Liver (tissue), 9 donors: ENCODE results near the gene GNAO1. TPM values are rescaled to one million over a fixed set of nuclear protein-coding genes. Genes with fewer than 3 reads are reported as not detected.

Experiments used
- DNase-seq: peaks from one replicate; pipeline ENCODE4 v3.0.0-alpha.2; 2017; ENCODE audit warnings: low spot score
- H3K27ac ChIP-seq, 2 donors: one replicate each; pipeline ENCODE4 v1.7.0; 2013; ENCODE audit warnings: inconsistent platforms in 2 of 2, low read length in 2 of 2, control low read depth in 1 of 2, low read depth in 1 of 2, mild to moderate bottlenecking in 1 of 2
- H3K27me3 ChIP-seq, 4 donors: one replicate each; pipeline versions ENCODE4 v1.6.1 to v1.7.0; 2013; ENCODE audit warnings: low read length in 3 of 4, inconsistent platforms in 1 of 4, mild to moderate bottlenecking in 1 of 4, moderate library complexity in 1 of 4; ENCODE audit not compliant: control insufficient read depth in 4 of 4, insufficient read depth in 4 of 4
- H3K36me3 ChIP-seq, 4 donors: one replicate each; pipeline versions ENCODE4 v1.6.1 to v1.7.0; 2013; ENCODE audit warnings: low read length in 3 of 4, mild to moderate bottlenecking in 3 of 4, low read depth in 1 of 4, moderate library complexity in 1 of 4; ENCODE audit not compliant: control insufficient read depth in 4 of 4, insufficient read depth in 3 of 4
- H3K4me1 ChIP-seq, 4 donors: one replicate each; pipeline versions ENCODE4 v1.6.1 to v1.7.0; 2013; ENCODE audit warnings: low read length in 3 of 4, mild to moderate bottlenecking in 3 of 4, moderate library complexity in 1 of 4; ENCODE audit not compliant: control insufficient read depth in 4 of 4, insufficient read depth in 4 of 4
- H3K4me3 ChIP-seq, 3 donors: one replicate each; pipeline versions ENCODE4 v1.6.1 to v1.7.0; 2013; ENCODE audit warnings: low read length in 3 of 3, control low read depth in 1 of 3, low read depth in 1 of 3, mild to moderate bottlenecking in 1 of 3
- H3K9ac ChIP-seq, 2 donors: one replicate each; pipeline ENCODE4 v1.7.0; 2013; ENCODE audit warnings: low read length in 2 of 2, mild to moderate bottlenecking in 2 of 2, moderate library complexity in 2 of 2, control low read depth in 1 of 2, low read depth in 1 of 2
- H3K9me3 ChIP-seq, 4 donors: one replicate each; pipeline versions ENCODE4 v1.6.1 to v1.7.0; 2013; ENCODE audit warnings: low read length in 3 of 4; ENCODE audit not compliant: control insufficient read depth in 4 of 4
- EGR1 ChIP-seq, 2 donors: IDR thresholded peaks; 2 replicates each; pipeline ENCODE4 v1.6.1; 2016 to 2018; ENCODE audit warnings: antibody characterized with exemption in 2 of 2, low read depth in 2 of 2
- FOXA1 ChIP-seq: IDR thresholded peaks from 2 replicates; pipeline ENCODE4 v1.6.1; 2016; ENCODE audit warnings: antibody characterized with exemption
- FOXA2 ChIP-seq: IDR thresholded peaks from 2 replicates; pipeline ENCODE4 v1.6.1; 2016; ENCODE audit warnings: antibody characterized with exemption
- GABPA ChIP-seq, 2 donors: IDR thresholded peaks in 1 of 2; conservative IDR thresholded peaks in 1 of 2; 2 replicates each; pipeline ENCODE4 v1.6.1; 2016; ENCODE audit warnings: antibody characterized with exemption in 2 of 2, mild to moderate bottlenecking in 1 of 2, moderate library complexity in 1 of 2
- HNF4A ChIP-seq, 2 donors: conservative IDR thresholded peaks; 2 replicates each; pipeline ENCODE4 v1.6.1; 2016; ENCODE audit warnings: antibody characterized with exemption in 2 of 2, mild to moderate bottlenecking in 2 of 2
- HNF4G ChIP-seq: IDR thresholded peaks from 2 replicates; pipeline ENCODE4 v1.6.1; 2016; ENCODE audit warnings: antibody characterized with exemption
- JUND ChIP-seq, 2 donors: IDR thresholded peaks; 2 replicates each; pipeline ENCODE4 v1.6.1; 2016; ENCODE audit warnings: antibody characterized with exemption in 2 of 2
- NR2F2 ChIP-seq: IDR thresholded peaks from 2 replicates; pipeline ENCODE4 v1.6.1; 2016; ENCODE audit warnings: antibody characterized with exemption
- RAD21 ChIP-seq, 2 donors: IDR thresholded peaks; 2 replicates each; pipeline ENCODE4 v1.6.1; 2016; ENCODE audit warnings: antibody characterized with exemption in 2 of 2, mild to moderate bottlenecking in 2 of 2
- RXRA ChIP-seq, 2 donors: IDR thresholded peaks; 2 replicates each; pipeline ENCODE4 v1.6.1; 2017 to 2018; ENCODE audit warnings: antibody characterized with exemption in 2 of 2, mild to moderate bottlenecking in 1 of 2
- SP1 ChIP-seq: IDR thresholded peaks from 2 replicates; pipeline ENCODE4 v1.6.1; 2018; ENCODE audit warnings: antibody characterized with exemption, mild to moderate bottlenecking
- TAF1 ChIP-seq: conservative IDR thresholded peaks from 2 replicates; pipeline ENCODE4 v1.6.1; 2016; ENCODE audit warnings: antibody characterized with exemption, mild to moderate bottlenecking
- YY1 ChIP-seq: IDR thresholded peaks from 2 replicates; pipeline ENCODE4 v1.6.1; 2016; ENCODE audit warnings: antibody characterized with exemption, mild to moderate bottlenecking
- WGBS: extraction: QIAGEN DNeasy Blood & Tissue Kit; methylation state at CpG from one replicate; pipeline ENCODE4 v1.1.7; 2013; 5-methylcytosine and 5-hydroxymethylcytosine counted together
- polyA plus RNA-seq, 2 donors: library from polyadenylated mRNA; stranded (reverse) in 1 of 2; unstranded in 1 of 2; fragments of 200-250 nt in 1 of 2; fragments of >200 nt in 1 of 2; fragmentation: Nextera tagmentation in 1 of 2; extraction: Ambion mirVana in 1 of 2; gene quantifications; one replicate each; pipeline versions ENCODE4 v1.2.1 to v1.2.3, GENCODE V29; 2013 to 2015
- total RNA-seq, 2 donors: library from RNA; depleted of rRNA; stranded (reverse); fragments of >200 nt; gene quantifications; one replicate each; pipeline ENCODE4 v1.2.3, GENCODE V29; 2014
- TF ChIP-seq, protein P1 (sequence below): fragments of 150-350 bp; IDR thresholded peaks from 2 replicates; pipeline ENCODE4 v1.5.1; 2017; ENCODE audit warnings: improper control_type of control experiment, low read depth, low read length; ENCODE audit not compliant: missing input control
- TF ChIP-seq, protein P2 (sequence below): IDR thresholded peaks from 2 replicates; pipeline ENCODE4 v1.6.1; 2016; ENCODE audit warnings: antibody characterized with exemption
- TF ChIP-seq, protein P3 (sequence below): IDR thresholded peaks from 2 replicates; pipeline ENCODE4 v1.6.1; 2016; ENCODE audit warnings: antibody characterized with exemption, mild to moderate bottlenecking
- TF ChIP-seq, protein P4 (sequence below): IDR thresholded peaks from 2 replicates; pipeline ENCODE4 v1.6.1; 2016; ENCODE audit warnings: antibody characterized with exemption
- TF ChIP-seq, protein P5 (sequence below): IDR thresholded peaks from 2 replicates; pipeline ENCODE4 v1.6.1; 2016; ENCODE audit warnings: antibody characterized with exemption
- donor health status: healthy.
- donor health status: healthy.
- donor health status: healthy.
- donor health status: healthy.
- donor health status: healthy.

GNAO1 gene
- total and polyA plus RNA-seq, 4 donors = 0.61 to 15.1 (median 7.0) TPM

DNA sequence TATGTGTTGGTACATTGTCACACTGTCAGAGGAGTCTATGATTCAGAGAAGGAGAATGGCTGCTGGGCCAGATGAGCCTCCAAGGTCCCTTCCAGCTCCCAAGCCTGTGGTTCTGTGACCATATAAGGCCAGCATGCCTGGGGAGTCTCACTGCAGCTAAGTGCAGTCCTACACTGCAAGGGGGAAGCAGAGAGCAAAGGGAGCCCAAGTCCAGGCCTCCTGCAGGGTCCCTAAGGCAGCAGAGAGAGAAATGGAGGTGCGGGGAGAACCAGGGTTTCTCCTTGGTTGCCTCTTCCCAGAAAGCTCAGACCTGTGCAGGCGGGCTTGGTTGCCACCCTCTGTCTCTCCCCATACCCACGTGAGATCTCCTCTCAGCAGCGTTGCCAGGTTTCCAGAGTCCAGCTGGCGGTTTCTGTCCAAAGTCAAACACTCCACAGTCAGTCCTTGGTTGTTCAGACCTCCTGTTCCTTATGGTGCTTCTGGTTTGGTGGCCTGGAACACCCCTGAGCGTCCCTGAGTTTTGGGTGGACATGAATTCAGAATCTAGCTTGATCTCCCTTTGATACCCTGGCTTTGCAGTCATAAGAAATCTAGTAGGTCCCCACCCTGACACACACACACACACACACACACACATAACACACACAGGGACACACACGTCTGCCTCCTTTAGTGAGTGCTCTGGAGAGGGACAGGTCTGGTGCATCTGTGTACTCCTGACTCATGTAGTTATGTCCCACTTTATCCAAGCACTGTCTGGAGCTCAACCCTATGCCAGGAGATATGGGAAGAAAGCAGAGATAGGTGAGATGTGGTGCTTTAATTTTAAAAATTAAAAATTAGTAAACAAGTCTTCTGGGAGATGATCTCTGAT is 78.8 kb downstream of the GNAO1 start:
- Histone ChIP-seq H3K9me3 (no peaks in the 10 kb centered on the region), H3K4me1 (peaks cover 7 to 29% (median 23%) of the 10 kb centered on the region in 4 donors), H3K27me3 (no peaks in the 10 kb centered on the region), H3K27ac (peak overlapping the region; percentile 64 to 78), H3K9ac (peak overlapping the region in 1 of 2 donors; percentile 32), H3K4me3 (no peak overlapping the region), H3K36me3 (peaks cover 0 to 5% (median 1%) of the 10 kb centered on the region in 4 donors)
- no peak for DNase-seq
- TF ChIP-seq NR2F2 (no peak), JUND (IDR thresholded peaks at IDR 0.05) (peak in 1 of 2 donors; percentile 51), YY1 (peak; percentile 77), FOXA2 (peak; percentile 16), RAD21 (IDR thresholded peaks at IDR 0.05) (peak; percentile 38 to 56), EGR1 (IDR thresholded peaks at IDR 0.05; ENCODE audit: low read depth in 2 of 2) (peak in 1 of 2 donors; percentile 34), HNF4A (conservative IDR thresholded peaks at IDR 0.05) (peak; percentile 92 to 95), GABPA (IDR thresholded peaks at IDR 0.05 in 1 of 2, conservative IDR thresholded peaks at IDR 0.05 in 1 of 2) (no peak), FOXA1 (peak; percentile 32), HNF4G (peak; percentile 82), TAF1 (peak; percentile 79), SP1 (peak; percentile 93), RXRA (IDR thresholded peaks at IDR 0.05) (peak; percentile 46 to 81)
- TF ChIP-seq, protein P1, sequence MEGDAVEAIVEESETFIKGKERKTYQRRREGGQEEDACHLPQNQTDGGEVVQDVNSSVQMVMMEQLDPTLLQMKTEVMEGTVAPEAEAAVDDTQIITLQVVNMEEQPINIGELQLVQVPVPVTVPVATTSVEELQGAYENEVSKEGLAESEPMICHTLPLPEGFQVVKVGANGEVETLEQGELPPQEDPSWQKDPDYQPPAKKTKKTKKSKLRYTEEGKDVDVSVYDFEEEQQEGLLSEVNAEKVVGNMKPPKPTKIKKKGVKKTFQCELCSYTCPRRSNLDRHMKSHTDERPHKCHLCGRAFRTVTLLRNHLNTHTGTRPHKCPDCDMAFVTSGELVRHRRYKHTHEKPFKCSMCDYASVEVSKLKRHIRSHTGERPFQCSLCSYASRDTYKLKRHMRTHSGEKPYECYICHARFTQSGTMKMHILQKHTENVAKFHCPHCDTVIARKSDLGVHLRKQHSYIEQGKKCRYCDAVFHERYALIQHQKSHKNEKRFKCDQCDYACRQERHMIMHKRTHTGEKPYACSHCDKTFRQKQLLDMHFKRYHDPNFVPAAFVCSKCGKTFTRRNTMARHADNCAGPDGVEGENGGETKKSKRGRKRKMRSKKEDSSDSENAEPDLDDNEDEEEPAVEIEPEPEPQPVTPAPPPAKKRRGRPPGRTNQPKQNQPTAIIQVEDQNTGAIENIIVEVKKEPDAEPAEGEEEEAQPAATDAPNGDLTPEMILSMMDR = peak; percentile 10
- TF ChIP-seq, protein P2, sequence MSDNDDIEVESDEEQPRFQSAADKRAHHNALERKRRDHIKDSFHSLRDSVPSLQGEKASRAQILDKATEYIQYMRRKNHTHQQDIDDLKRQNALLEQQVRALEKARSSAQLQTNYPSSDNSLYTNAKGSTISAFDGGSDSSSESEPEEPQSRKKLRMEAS = peak; percentile 64
- TF ChIP-seq, protein P3, sequence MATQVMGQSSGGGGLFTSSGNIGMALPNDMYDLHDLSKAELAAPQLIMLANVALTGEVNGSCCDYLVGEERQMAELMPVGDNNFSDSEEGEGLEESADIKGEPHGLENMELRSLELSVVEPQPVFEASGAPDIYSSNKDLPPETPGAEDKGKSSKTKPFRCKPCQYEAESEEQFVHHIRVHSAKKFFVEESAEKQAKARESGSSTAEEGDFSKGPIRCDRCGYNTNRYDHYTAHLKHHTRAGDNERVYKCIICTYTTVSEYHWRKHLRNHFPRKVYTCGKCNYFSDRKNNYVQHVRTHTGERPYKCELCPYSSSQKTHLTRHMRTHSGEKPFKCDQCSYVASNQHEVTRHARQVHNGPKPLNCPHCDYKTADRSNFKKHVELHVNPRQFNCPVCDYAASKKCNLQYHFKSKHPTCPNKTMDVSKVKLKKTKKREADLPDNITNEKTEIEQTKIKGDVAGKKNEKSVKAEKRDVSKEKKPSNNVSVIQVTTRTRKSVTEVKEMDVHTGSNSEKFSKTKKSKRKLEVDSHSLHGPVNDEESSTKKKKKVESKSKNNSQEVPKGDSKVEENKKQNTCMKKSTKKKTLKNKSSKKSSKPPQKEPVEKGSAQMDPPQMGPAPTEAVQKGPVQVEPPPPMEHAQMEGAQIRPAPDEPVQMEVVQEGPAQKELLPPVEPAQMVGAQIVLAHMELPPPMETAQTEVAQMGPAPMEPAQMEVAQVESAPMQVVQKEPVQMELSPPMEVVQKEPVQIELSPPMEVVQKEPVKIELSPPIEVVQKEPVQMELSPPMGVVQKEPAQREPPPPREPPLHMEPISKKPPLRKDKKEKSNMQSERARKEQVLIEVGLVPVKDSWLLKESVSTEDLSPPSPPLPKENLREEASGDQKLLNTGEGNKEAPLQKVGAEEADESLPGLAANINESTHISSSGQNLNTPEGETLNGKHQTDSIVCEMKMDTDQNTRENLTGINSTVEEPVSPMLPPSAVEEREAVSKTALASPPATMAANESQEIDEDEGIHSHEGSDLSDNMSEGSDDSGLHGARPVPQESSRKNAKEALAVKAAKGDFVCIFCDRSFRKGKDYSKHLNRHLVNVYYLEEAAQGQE = peak; percentile 84
- TF ChIP-seq, protein P4, sequence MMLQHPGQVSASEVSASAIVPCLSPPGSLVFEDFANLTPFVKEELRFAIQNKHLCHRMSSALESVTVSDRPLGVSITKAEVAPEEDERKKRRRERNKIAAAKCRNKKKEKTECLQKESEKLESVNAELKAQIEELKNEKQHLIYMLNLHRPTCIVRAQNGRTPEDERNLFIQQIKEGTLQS = no peak
- TF ChIP-seq, protein P5, sequence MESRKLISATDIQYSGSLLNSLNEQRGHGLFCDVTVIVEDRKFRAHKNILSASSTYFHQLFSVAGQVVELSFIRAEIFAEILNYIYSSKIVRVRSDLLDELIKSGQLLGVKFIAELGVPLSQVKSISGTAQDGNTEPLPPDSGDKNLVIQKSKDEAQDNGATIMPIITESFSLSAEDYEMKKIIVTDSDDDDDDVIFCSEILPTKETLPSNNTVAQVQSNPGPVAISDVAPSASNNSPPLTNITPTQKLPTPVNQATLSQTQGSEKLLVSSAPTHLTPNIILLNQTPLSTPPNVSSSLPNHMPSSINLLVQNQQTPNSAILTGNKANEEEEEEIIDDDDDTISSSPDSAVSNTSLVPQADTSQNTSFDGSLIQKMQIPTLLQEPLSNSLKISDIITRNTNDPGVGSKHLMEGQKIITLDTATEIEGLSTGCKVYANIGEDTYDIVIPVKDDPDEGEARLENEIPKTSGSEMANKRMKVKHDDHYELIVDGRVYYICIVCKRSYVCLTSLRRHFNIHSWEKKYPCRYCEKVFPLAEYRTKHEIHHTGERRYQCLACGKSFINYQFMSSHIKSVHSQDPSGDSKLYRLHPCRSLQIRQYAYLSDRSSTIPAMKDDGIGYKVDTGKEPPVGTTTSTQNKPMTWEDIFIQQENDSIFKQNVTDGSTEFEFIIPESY = peak; percentile 58
- WGBS = 28% methylated on average over 7 of the region's 7 CpGs
